RWPE2 (cell line): Measurements from ENCODE around the gene WAPL.

Experiments
- ATAC-seq: fragments of 200-7000 bp; cut with Tn5 transposase; 3 replicates; pipeline ENCODE4 v1.9.1; 2021; ENCODE audit warnings: low read depth
- DNase-seq: peaks from one replicate; pipeline ENCODE4 v3.0.0-alpha.2; 2020; ENCODE audit warnings: low spot score
- H3K27ac ChIP-seq: fragments of 450-650 bp; 2 replicates; pipeline ENCODE4 v1.5.1; 2017; ENCODE audit warnings: mild to moderate bottlenecking; ENCODE audit not compliant: poor library complexity, severe bottlenecking
- H3K27me3 ChIP-seq: fragments of 250-450 bp; sonication (Bioruptor Pico); 2 replicates; pipeline ENCODE4 v1.5.1; 2021; ENCODE audit warnings: mild to moderate bottlenecking, moderate library complexity; ENCODE audit not compliant: insufficient read depth, poor library complexity, severe bottlenecking
- H3K36me3 ChIP-seq: fragments of 250-450 bp; sonication (Bioruptor Pico); 2 replicates; pipeline ENCODE4 v1.5.1; 2020; ENCODE audit warnings: low read depth, mild to moderate bottlenecking, moderate library complexity
- H3K4me1 ChIP-seq: fragments of 250-450 bp; sonication (Bioruptor Pico); 2 replicates; pipeline ENCODE4 v1.5.1; 2021; ENCODE audit warnings: mild to moderate bottlenecking, moderate library complexity; ENCODE audit not compliant: insufficient read depth, poor library complexity, severe bottlenecking
- H3K4me3 ChIP-seq: fragments of 250-450 bp; sonication (Bioruptor Pico); 2 replicates; pipeline ENCODE4 v1.5.1; 2021; ENCODE audit warnings: mild to moderate bottlenecking, moderate library complexity; ENCODE audit not compliant: severe bottlenecking
- H3K9me3 ChIP-seq: fragments of 250-450 bp; sonication (Bioruptor Pico); 2 replicates; pipeline ENCODE4 v1.5.1; 2021; ENCODE audit warnings: mild to moderate bottlenecking, moderate library complexity; ENCODE audit not compliant: severe bottlenecking
- CTCF ChIP-seq: fragments of 450-650 bp; IDR thresholded peaks from one replicate; pipeline ENCODE4 v1.5.1; 2017; ENCODE audit warnings: mild to moderate bottlenecking, moderate library complexity; ENCODE audit not compliant: poor library complexity, severe bottlenecking

Gene WAPL

DNA sequence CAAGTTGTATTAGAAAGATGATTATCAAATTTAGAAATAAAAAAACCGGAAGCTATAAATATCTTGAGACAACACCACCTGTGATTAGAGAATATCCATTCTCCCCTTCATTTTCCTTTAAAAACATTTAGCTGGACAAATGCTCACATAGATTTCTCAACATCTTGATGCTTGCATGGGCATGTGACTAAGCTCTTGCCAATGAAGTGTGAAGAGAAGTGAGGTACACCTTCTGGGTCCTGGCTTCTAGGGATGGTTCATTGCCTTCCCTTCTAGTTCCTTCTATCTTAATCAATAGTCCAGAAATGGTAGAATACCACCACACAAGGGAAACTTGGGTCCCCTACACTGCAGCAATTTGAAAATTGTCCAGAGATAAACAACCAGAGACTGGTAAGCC lies 41.0 kb downstream of the WAPL start:
- Histone ChIP-seq H3K27ac (no peak overlapping the region), H3K9me3 (no peaks in the 10 kb centered on the region), H3K4me3 (no peak overlapping the region), H3K4me1 (no peaks in the 10 kb centered on the region), H3K36me3 (peaks cover 60% of the 10 kb centered on the region), H3K27me3 (no peaks in the 10 kb centered on the region)
- ATAC-seq, result no peak
- DNase-seq, result no peak
- TF ChIP-seq CTCF, result no peak

DNA sequence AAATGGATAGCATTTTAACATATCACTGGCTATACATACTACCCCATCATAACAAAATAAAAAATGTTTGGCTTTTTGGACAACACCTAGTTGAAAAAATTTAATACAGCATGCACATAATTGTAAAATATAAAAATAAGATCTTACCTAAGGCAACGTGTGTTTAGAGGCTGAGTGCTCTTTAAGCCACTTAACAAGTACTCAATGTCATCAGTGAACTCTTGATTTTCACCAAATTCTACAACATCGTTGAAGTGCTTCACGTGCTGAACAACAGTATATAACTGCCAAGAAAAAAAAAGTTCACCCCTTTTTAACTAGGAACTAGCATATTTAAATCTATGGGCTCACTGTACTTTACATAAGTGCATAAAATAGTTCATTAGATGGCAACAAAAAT lies 49.5 kb downstream of the WAPL start:
- H3K4me3 ChIP-seq, result no peak overlapping the region
- H3K9me3 ChIP-seq, result no peaks in the 10 kb centered on the region
- ATAC-seq (no peak), DNase-seq (no peak)
- no peaks in the 10 kb centered on the region for H3K27me3 ChIP-seq
- no peak for TF ChIP-seq CTCF
- no peaks in the 10 kb centered on the region for H3K4me1 ChIP-seq
- H3K36me3 ChIP-seq, result peaks cover 94% of the 10 kb centered on the region
- no peak overlapping the region for H3K27ac ChIP-seq

- H3K4me3 ChIP-seq, result no peak overlapping the region
- ATAC-seq (no peak), DNase-seq (no peak)
- no peaks in the 10 kb centered on the region for H3K27me3 ChIP-seq
- H3K36me3 ChIP-seq, result peaks cover 100% of the 10 kb centered on the region
- no peak for TF ChIP-seq CTCF
- no peaks in the 10 kb centered on the region for H3K9me3 ChIP-seq
- H3K4me1 ChIP-seq, result no peaks in the 10 kb centered on the region
- no peak overlapping the region for H3K27ac ChIP-seq
Measured at GRCh38 chr10:86461963-86462804, 59.4 kb downstream of the WAPL start.

DNA sequence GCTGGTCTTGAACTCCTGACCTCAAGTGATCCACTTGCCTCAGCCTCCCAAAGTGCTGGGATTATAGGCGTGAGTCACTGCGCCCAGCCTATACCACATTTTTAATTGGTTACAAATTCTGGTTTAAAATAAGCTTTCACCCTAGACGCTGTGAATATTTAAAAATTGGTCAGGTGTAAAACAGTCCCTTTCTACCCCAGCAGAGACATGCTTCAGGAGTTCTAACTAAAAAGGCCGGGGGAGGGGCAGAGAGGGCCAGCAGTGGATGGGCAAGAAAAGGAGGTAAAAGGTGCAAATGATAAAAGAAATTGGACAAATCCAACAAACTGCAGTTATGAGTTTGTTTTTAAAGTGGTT lies 70.0 kb downstream of the WAPL start:
- TF ChIP-seq CTCF, result no peak
- Histone ChIP-seq H3K36me3 (peaks cover 70% of the 10 kb centered on the region), H3K27ac (no peak overlapping the region), H3K4me1 (no peaks in the 10 kb centered on the region), H3K4me3 (no peak overlapping the region), H3K9me3 (no peaks in the 10 kb centered on the region), H3K27me3 (no peaks in the 10 kb centered on the region)
- ATAC-seq, result no peak
- DNase-seq, result no peak
